PFSK-1 (cell line): ENCODE measurements around the gene OMA1.

Experiments
- FOXP2 ChIP-seq: optimal IDR thresholded peaks from 2 replicates; pipeline ENCODE3; 2011; ENCODE audit warnings: borderline replicate concordance, control low read depth, inconsistent platforms; ENCODE audit not compliant: insufficient read depth; ENCODE audit errors: extremely low read length, extremely low read depth
- POLR2AphosphoS5 ChIP-seq: IDR thresholded peaks from 2 replicates; pipeline ENCODE4 v1.6.1; 2012; ENCODE audit warnings: low read depth, mild to moderate bottlenecking, control low read depth, low read length, moderate library complexity
- REST ChIP-seq, 2 experiments: IDR thresholded peaks; 2 replicates each; pipeline versions ENCODE4 v1.6.1 to v1.8.0; 2011 to 2012; ENCODE audit warnings: low read depth in 2 of 2, low read length in 2 of 2, control low read depth in 1 of 2, inconsistent platforms in 1 of 2, mild to moderate bottlenecking in 1 of 2, moderate library complexity in 1 of 2; ENCODE audit not compliant: insufficient read depth in 1 of 2
- SIN3A ChIP-seq: IDR thresholded peaks from 2 replicates; pipeline ENCODE4 v1.6.1; 2012; ENCODE audit warnings: mild to moderate bottlenecking, low read length, moderate library complexity, borderline replicate concordance; ENCODE audit not compliant: insufficient read depth
- TAF1 ChIP-seq: IDR thresholded peaks from 2 replicates; pipeline ENCODE4 v1.6.1; 2012; ENCODE audit warnings: low read length, control low read depth, borderline replicate concordance; ENCODE audit not compliant: insufficient read depth

GRCh38 chr1:58574816-58575215 lies 28.3 kb upstream of the OMA1 start:
- TF ChIP-seq REST (IDR thresholded peaks at IDR 0.05; ENCODE audit: insufficient read depth in 1 of 2, low read depth in 2 of 2, low read length in 2 of 2) (no peak), POLR2AphosphoS5 (no peak), TAF1 (no peak), SIN3A (no peak), FOXP2 (no peak)
